DMS114 treated with DMSO at 0.1 percent for 48 hours (cell line): ENCODE measurements around the gene LRRC4B.

ENCODE experiments used
- DNase-seq: peaks from one replicate; lab custom pipeline; 2025; ENCODE audit not compliant: unreplicated experiment; lab: John Stamatoyannopoulos, UW

Gene LRRC4B

GRCh38 chr19:50573741-50574461 is 5.7 kb upstream of the LRRC4B start:
- DNase-seq, result no peak

DNA sequence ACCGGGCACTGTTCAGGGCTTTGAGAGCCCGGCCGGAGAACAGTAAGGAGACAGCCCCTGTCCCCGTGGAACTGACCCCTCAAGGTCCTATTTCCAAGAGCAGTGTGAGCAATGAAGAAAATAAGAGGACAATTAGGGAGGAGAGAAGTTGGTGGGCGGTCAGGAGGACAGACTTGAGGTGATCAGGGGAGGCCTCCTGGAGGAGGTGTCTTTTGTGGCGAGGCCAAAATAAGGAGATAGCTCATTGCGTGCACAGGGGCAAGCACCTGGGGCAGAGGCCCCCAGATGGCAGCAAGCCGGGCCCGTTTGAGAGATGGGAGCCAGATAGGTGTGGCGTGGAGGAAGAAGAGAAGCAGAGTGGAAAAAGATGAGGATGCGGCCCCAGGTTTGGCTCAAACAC is 2.8 kb upstream of the LRRC4B start:
- DNase-seq, result no peak

DNA sequence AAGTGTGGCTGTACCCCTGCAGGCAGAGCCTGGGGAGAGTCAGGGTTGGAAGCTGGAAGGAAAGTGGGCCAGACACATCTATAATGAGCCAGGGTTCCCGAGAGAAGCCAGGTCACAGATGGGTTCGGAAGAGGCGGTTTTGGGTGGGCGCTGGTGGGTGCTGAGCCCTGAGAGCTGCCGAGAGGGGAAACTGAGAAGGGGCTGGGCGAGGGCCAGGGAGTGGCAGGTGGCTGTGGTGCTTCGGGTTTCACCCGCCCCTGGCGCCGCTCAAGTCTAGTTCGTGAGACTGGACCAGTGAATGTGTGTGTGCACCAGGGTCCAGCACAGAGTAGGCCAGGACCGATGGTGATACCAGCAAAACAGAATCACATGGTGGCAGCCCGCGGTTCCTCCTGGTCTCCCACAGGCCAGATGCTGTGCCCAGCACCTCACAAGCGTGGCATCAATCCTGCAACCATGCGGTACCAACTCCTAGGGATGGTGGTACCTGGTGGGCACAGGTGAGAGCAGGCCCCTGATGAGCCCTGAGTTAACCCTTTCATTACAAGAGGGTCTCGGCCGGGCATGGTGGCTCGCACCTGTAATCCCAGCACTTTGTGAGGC is 1.8 kb upstream of the LRRC4B start:
- no peak for DNase-seq

DNA sequence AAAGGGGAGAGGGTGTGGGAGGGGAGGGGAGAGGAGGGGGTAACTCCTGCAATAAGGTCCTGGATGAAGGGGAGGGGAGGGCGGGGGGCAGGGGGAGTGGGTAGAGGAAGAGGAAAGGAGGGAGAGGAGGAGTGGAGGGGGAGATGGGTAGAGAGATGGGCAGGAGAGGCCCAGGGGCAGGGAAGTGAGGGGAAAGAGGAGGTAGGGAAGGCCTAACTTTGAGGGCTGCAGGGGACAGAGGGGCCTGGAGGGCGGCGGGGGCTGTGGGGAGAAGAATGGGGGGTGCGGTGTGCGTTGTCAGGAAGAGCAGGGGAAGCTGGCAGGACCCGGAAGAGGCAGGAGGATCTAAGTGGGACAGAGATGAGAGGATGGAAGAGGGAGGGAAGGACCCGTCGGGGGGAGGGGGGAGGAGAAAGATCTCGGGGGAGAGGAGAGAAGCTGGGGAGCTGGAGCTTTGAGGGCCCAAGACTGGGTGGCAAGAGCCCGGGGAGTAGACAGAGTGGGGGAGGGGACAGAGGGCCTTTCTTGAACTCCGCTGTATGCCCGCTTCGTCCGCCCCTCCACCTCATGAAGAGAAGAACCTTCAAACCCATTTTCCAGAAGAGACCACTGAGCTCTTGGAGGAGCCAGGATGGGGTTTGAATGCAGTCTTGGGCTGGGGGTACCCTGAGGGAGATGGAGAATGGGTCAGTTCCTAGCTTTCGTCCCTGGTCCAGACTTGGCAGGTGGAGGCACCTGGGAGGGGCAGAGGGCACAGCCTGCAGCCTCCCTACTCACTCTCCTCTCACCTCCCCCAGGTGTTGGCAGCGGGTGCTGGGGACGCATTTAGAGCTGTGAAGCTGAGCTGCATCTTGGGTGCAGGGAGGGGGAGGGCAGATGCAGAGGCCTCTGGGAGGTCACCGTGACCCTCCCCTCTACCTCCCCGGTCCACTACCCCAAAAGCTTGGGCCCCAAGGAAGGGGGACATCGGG is 778 bp upstream of the LRRC4B start:
- DNase-seq, result no peak

GRCh38 chr19:50567052-50567841 is 988 bp downstream of the LRRC4B start:
- no peak for DNase-seq

DNA sequence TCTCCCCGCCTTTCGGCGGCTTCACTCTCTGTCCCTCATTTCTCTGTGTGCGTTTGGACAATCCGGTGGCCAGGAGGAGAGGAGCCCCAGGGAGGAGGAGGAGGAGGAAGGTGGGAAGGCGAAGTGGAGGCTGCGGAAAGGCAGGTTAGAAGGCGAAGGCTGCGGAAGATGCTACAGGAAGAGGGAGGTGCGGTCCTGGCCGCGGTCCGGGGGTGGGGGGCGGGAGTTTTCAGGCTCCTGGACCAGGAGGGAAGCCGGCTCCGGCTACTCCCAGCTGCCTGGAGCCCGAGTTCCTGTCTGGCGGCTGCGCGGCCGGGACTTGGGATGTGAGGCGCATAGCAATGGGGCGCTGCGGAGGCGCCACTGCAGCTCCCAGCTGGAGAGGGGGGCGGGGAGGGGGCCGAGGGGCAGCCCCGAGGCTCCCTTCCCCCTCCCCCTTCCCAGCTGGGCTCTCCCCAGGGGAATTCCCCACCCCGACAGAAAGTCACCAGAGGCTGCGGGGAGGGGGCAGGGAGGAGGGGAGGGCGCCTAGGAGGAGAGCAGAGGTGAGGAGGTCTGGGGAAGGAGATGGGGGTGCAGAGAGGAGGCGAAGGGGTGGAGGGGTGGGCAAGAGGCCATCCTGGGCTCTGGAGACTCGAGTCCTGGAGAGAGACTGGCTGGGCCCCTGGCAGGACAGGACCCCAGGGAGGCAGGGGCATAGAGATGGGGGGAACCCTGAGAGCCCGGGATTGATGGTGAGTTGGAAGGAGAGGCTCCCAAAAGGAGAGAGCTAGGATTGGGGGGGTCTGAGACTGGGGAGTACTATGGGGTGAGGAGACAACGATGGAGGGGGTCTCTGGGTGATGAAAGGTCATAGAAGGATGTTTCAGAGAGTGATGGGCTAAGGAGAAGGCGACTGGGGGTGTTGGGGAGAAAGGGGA is 2.0 kb downstream of the LRRC4B start:
- DNase-seq, result no peak

DNA sequence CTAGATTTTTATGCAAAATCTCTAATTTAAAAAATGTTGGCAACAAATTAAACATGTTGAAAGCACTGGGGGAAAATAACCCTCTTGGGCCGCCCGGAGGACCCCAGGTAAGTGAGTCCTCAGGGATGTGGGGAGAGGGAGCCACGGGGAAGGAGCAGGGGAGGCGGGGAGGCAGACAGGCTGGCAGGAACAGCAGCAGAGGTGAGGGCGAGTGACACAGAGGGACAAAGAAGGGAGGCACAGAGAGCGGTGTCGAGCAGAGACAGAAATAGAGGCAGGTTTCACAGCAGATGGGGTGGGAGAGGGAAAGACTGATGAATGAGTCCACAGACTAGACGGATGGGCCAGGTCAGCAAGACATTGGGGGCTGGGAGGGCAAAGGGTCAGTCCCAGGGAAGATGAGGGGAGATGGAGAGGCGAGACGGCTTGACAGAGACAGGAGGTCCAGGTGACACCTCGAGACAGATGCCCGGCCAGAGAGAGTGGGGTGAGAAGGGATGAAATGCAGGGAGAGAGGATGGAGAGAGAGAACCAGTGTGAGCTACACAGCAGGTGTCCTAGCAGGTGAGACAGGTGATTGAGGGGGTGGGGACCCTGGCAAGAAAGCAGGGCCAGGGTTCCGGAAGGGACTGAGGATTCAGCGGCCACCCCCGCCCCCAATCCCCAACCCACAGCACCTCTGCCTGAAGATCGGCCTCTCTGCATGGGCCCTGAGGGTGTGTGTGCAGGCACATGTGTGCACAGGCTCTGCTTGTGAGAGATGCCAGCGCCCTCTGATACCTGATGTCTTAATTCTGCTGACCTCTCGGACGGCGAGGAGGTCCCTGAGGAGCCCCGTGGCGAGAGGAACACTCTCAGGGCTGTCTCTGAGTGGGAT is 3.8 kb downstream of the LRRC4B start:
- DNase-seq, result no peak

- no peak for DNase-seq
Measured at GRCh38 chr19:50563597-50563996, 4.6 kb downstream of the LRRC4B start.

DNA sequence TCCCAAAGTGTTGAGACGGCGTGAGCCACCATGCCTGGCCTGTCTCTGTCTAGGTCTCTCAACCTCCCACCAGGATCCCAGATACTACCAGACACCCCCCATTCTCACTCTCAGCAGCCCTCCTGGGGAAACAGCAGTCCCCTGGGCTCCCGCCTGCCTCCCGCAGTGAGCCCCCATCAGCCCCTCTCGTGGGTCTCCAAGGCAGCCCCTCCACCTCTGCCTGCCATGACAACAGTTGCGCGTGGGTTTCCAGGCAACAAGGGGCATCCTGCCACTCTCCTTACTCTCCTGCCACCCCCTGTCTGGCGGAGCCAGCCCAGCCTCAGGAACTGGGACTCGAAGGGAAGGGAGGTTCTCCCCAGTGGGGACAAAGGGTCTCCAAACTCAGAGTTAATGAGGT is 5.2 kb downstream of the LRRC4B start:
- DNase-seq, result no peak

- DNase-seq, result no peak
Measured at GRCh38 chr19:50562329-50562728, 5.9 kb downstream of the LRRC4B start.

- DNase-seq, result no peak
Measured at GRCh38 chr19:50559636-50560035, 8.6 kb downstream of the LRRC4B start.

DNA sequence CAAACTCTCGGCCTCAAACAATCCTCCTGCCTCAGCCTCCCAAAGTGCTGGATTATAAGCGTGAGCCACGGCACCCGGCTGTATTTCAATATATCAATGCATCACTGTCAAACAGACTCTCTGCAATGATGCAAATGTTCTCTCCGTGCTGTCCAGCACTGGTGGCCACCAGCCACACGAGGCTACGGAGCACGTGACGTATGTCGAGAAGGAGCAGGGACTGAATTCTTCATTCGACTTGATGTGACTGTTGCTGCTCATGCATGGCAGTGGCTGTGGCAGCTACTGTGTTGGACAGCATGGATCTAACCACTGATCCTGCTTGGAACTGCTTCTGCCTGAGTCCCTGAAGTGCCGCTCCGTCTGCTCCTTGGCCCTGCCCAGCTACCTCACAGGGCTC is 9.8 kb downstream of the LRRC4B start:
- DNase-seq, result no peak

GRCh38 chr19:50558039-50558438 is 10.2 kb downstream of the LRRC4B start:
- DNase-seq, result no peak

- DNase-seq, result no peak
Measured at GRCh38 chr19:50557009-50557613, 11.1 kb downstream of the LRRC4B start.

DNA sequence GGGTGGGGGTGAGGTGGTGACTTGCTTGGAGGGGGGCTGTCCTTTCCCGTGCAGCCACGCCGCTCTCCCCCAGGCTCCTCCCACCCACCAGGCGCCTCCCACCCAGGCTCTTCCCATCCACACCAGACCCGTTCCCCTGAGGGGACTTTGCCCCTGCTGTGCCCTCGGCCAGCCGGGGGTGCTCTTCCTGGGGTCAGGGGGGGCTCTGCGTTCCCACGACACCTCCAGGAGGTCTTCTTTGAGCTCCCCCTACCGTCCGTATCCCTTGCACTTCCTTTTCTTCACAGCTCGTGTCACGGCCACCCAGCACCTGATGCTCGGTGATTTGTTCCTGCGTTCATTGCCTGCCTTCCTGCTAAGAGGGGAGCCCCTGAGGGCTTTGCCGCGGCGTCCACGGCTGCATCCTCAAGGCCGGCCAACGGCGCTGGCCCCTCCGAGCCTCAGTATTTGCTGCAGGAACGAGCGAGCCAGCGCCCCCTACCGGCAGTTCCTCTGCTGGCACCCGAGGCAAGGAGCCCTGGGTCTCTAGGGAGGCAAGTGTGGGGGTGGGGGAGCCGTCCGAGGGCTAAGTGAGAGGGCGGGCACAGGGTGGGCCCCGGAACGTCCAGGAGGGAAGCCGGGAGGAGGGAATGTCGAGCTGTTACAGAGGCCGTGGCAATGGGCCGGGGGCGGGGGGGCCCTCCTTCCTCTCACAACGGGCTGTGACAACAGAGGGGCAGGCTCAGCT is 11.8 kb downstream of the LRRC4B start:
- peak; percentile 63 for DNase-seq

- no peak for DNase-seq
Measured at GRCh38 chr19:50555450-50556281, 12.6 kb downstream of the LRRC4B start.

DNA sequence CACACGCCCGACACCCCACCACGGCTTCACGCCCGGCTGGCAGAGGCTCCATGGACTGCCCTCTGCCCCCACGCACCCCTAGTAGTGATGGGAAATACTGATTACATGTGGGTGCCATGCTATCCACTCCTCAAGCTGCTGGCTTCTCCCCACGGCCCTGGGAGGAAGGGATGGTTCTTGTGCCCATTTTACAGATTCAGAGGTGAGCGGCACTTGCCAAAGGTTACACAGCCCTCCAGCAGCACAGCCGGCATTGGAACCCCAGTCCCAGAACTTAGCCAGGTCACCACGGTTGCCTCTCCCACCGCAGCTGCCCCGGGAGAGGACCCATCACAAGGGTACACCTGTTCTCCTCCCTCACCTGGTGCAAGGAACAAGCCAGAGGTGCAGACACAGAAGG is 13.2 kb downstream of the LRRC4B start:
- no peak for DNase-seq
